HG03571 (cell line): ENCODE results near the gene MRPL43.

Experiments
- ATAC-seq: cut with Tn5 transposase; IDR thresholded peaks from one replicate; pipeline ENCODE4 v1.9.1; 2021; ENCODE audit not compliant: unreplicated experiment

MRPL43 gene

GRCh38 chr10:101005361-101005760, 18.1 kb upstream of the MRPL43 start:
- no peak for ATAC-seq

GRCh38 chr10:101003639-101004206, 16.4 kb upstream of the MRPL43 start:
- ATAC-seq = no peak

- ATAC-seq = no peak
Measured at GRCh38 chr10:101002456-101002855, 15.2 kb upstream of the MRPL43 start.

GRCh38 chr10:101001659-101002035, 14.3 kb upstream of the MRPL43 start:
- ATAC-seq = no peak

GRCh38 chr10:101000915-101001658, 13.8 kb upstream of the MRPL43 start:
- no peak for ATAC-seq

GRCh38 chr10:101000127-101000914, 13.0 kb upstream of the MRPL43 start:
- no peak for ATAC-seq

GRCh38 chr10:100999742-101000126, 12.4 kb upstream of the MRPL43 start, which contains the start of gene LZTS2:
Gene LZTS2 (plus strand): TSS chr10:100999808. CDS start chr10:101002539, 2,731 bp downstream.
- ATAC-seq = no peak

- ATAC-seq = peak; percentile 37
Measured at GRCh38 chr10:100998991-100999741, 11.9 kb upstream of the MRPL43 start.

- ATAC-seq = no peak
Measured at GRCh38 chr10:100998183-100998990, 11.1 kb upstream of the MRPL43 start.

- ATAC-seq = no peak
Measured at GRCh38 chr10:100997360-100998182, 10.3 kb upstream of the MRPL43 start.

- ATAC-seq = no peak
Measured at GRCh38 chr10:100996678-100997359, 9.5 kb upstream of the MRPL43 start.

GRCh38 chr10:100995181-100995580, 7.9 kb upstream of the MRPL43 start:
- no peak for ATAC-seq

GRCh38 chr10:100993986-100994708, 6.8 kb upstream of the MRPL43 start:
- no peak for ATAC-seq

- ATAC-seq = no peak
Measured at GRCh38 chr10:100989088-100989487, 1.8 kb upstream of the MRPL43 start.

GRCh38 chr10:100988166-100988565, 869 bp upstream of the MRPL43 start:
- no peak for ATAC-seq

GRCh38 chr10:100987685-100988049, 370 bp upstream of the MRPL43 start:
- ATAC-seq = no peak

- no peak for ATAC-seq
Measured at GRCh38 chr10:100986623-100986951, 710 bp downstream of the MRPL43 start.

GRCh38 chr10:100985336-100985735, 2.0 kb downstream of the MRPL43 start:
- no peak for ATAC-seq
